SK-N-MC (cell line): ENCODE measurements around the gene XRCC2.
A peak's percentile ranks its signal among the peaks of the same experiment; 100 is the strongest.

Experiments used
- DNase-seq: peaks from one replicate; pipeline ENCODE4 v3.0.0-alpha.2; 2011; ENCODE audit warnings: low read depth, low spot score
- H3K27ac ChIP-seq: fragments of 200-600 bp; sonication (generic); 2 replicates; pipeline ENCODE4 v1.5.1; 2016; ENCODE audit warnings: mixed run types
- H3K36me3 ChIP-seq: fragments of 200-600 bp; sonication (generic); 2 replicates; pipeline ENCODE4 v1.6.1; 2017; ENCODE audit warnings: antibody characterized with exemption, low read length, mixed read lengths; ENCODE audit not compliant: insufficient read depth
- H3K4me3 ChIP-seq: fragments of 200-600 bp; sonication (generic); 2 replicates; pipeline ENCODE4 v1.5.1; 2016
- H3K9ac ChIP-seq: fragments of 200-600 bp; sonication (generic); 2 replicates; pipeline ENCODE4 v1.8.0; 2017; ENCODE audit warnings: mixed run types, mixed read lengths; ENCODE audit not compliant: insufficient read length
- H3K9me3 ChIP-seq: fragments of 200-600 bp; sonication (generic); 2 replicates; pipeline ENCODE4 v1.6.1; 2017; ENCODE audit warnings: low read depth, mild to moderate bottlenecking, antibody characterized with exemption, low read length, moderate library complexity, mixed read lengths
- EZH2 ChIP-seq: fragments of 200-600 bp; sonication (generic); IDR thresholded peaks from one replicate; pipeline ENCODE4 v1.6.1; 2017; ENCODE audit warnings: antibody characterized with exemption
- FOXP2 ChIP-seq: optimal IDR thresholded peaks from 2 replicates; pipeline ENCODE3; 2011; ENCODE audit warnings: mild to moderate bottlenecking, moderate library complexity; ENCODE audit not compliant: insufficient read depth; ENCODE audit errors: extremely low read length, control extremely low read depth
- POLR2AphosphoS5 ChIP-seq: IDR thresholded peaks from 2 replicates; pipeline ENCODE4 v1.6.1; 2012; ENCODE audit warnings: mild to moderate bottlenecking, low read depth, low read length, borderline replicate concordance

The XRCC2 gene

GRCh38 chr7:152683297-152683696 lies 7.4 kb upstream of the XRCC2 start:
- H3K27ac ChIP-seq = no peak overlapping the region
- TF ChIP-seq EZH2 = no peak
- no peak for TF ChIP-seq POLR2AphosphoS5
- no peak for TF ChIP-seq FOXP2
- DNase-seq = no peak
- no peaks in the 10 kb centered on the region for H3K36me3 ChIP-seq
- no peak overlapping the region for H3K9ac ChIP-seq
- no peaks in the 10 kb centered on the region for H3K9me3 ChIP-seq
- H3K4me3 ChIP-seq = no peak overlapping the region

- TF ChIP-seq EZH2 (no peak), FOXP2 (no peak), POLR2AphosphoS5 (no peak)
- H3K27ac ChIP-seq = no peak overlapping the region
- no peaks in the 10 kb centered on the region for H3K9me3 ChIP-seq
- DNase-seq = no peak
- H3K36me3 ChIP-seq = peaks cover 6% of the 10 kb centered on the region
- H3K4me3 ChIP-seq = no peak overlapping the region
- no peak overlapping the region for H3K9ac ChIP-seq
Measured at GRCh38 chr7:152677808-152678670, 2.1 kb upstream of the XRCC2 start.

- no peak for TF ChIP-seq FOXP2
- TF ChIP-seq EZH2 = no peak
- no peak for TF ChIP-seq POLR2AphosphoS5
- peak overlapping the region; percentile 96 for H3K9ac ChIP-seq
- H3K9me3 ChIP-seq = no peaks in the 10 kb centered on the region
- H3K27ac ChIP-seq = peak overlapping the region; percentile 79
- peaks cover 24% of the 10 kb centered on the region for H3K36me3 ChIP-seq
- H3K4me3 ChIP-seq = peak overlapping the region; percentile 84
- peak; percentile 16 for DNase-seq
Measured at GRCh38 chr7:152674860-152675758, 832 bp downstream of the XRCC2 start.

- Histone ChIP-seq H3K4me3 (0 out of 2 replicates have a peak overlapping the region, but pooled peaks have one; percentile 18), H3K36me3 (peaks cover 36% of the 10 kb centered on the region), H3K9me3 (no peaks in the 10 kb centered on the region), H3K9ac (no peak overlapping the region), H3K27ac (no peak overlapping the region)
- no peak for DNase-seq
- TF ChIP-seq POLR2AphosphoS5 = no peak
Measured at GRCh38 chr7:152673897-152674296, 2.0 kb downstream of the XRCC2 start.

GRCh38 chr7:152672626-152673025 lies 3.3 kb downstream of the XRCC2 start:
- Histone ChIP-seq H3K36me3 (peaks cover 49% of the 10 kb centered on the region), H3K9me3 (no peaks in the 10 kb centered on the region), H3K27ac (no peak overlapping the region), H3K9ac (no peak overlapping the region), H3K4me3 (no peak overlapping the region)
- no peak for TF ChIP-seq EZH2
- no peak for TF ChIP-seq FOXP2
- TF ChIP-seq POLR2AphosphoS5 = no peak
- DNase-seq = no peak

GRCh38 chr7:152669758-152670157 lies 6.2 kb downstream of the XRCC2 start:
- no peak for TF ChIP-seq POLR2AphosphoS5
- no peak for TF ChIP-seq EZH2
- TF ChIP-seq FOXP2 = no peak
- DNase-seq = no peak
- Histone ChIP-seq H3K27ac (no peak overlapping the region), H3K4me3 (no peak overlapping the region), H3K9me3 (no peaks in the 10 kb centered on the region), H3K36me3 (peaks cover 54% of the 10 kb centered on the region), H3K9ac (no peak overlapping the region)

- no peak for TF ChIP-seq FOXP2
- no peak for TF ChIP-seq EZH2
- TF ChIP-seq POLR2AphosphoS5 = no peak
- no peaks in the 10 kb centered on the region for H3K9me3 ChIP-seq
- no peak overlapping the region for H3K9ac ChIP-seq
- no peak overlapping the region for H3K4me3 ChIP-seq
- DNase-seq = no peak
- peaks cover 51% of the 10 kb centered on the region for H3K36me3 ChIP-seq
- no peak overlapping the region for H3K27ac ChIP-seq
Measured at GRCh38 chr7:152668975-152669374, 7.0 kb downstream of the XRCC2 start.

- Histone ChIP-seq H3K9ac (no peak overlapping the region), H3K4me3 (no peak overlapping the region), H3K36me3 (peaks cover 48% of the 10 kb centered on the region), H3K9me3 (no peaks in the 10 kb centered on the region), H3K27ac (no peak overlapping the region)
- TF ChIP-seq EZH2 (no peak), POLR2AphosphoS5 (no peak), FOXP2 (no peak)
- no peak for DNase-seq
Measured at GRCh38 chr7:152667958-152668357, 8.0 kb downstream of the XRCC2 start.
